H1 (cell line): Measurements from ENCODE around the gene SPINK7. TPM values are rescaled to one million over a fixed set of nuclear protein-coding genes. Genes with fewer than 3 reads are reported as not detected.

Source experiments
- CTCF ChIA-PET: fragments of 300-600 bp; sonication (Branson Sonifier 250); formaldehyde crosslinking; loops from one replicate; lab custom pipeline; 2021; ENCODE audit not compliant: partially characterized antibody; lab: Charles Lee
- POLR2A ChIA-PET: fragments of 300-600 bp; sonication (Branson Sonifier 250); formaldehyde crosslinking; loops from one replicate; lab custom pipeline; 2021; ENCODE audit warnings: inconsistent platforms; ENCODE audit not compliant: partially characterized antibody; lab: Charles Lee
- DNase-seq, 2 experiments: peaks; one replicate each; pipeline versions ENCODE4 v3.0.0 to v3.0.0-alpha.2; 2010 to 2022; ENCODE audit warnings: low spot score in 2 of 2, low read depth in 1 of 2, mixed read lengths in 1 of 2
- FAIRE-seq: peaks from 2 replicates; lab custom pipeline; 2011; peaks lifted over from hg19 to GRCh38; lab: Jason Lieb, UNC
- H2AFZ ChIP-seq: 2 replicates; pipeline ENCODE4 v1.8.1; 2012; ENCODE audit warnings: low read length, inconsistent platforms
- H2AK5ac ChIP-seq: 2 replicates; pipeline ENCODE4 v1.6.1; 2013; ENCODE audit warnings: low read depth, low read length
- H2BK120ac ChIP-seq: replicated peaks from 2 replicates; pipeline ENCODE3; 2013; ENCODE audit warnings: low read depth, low read length, inconsistent platforms
- H2BK12ac ChIP-seq: 2 replicates; pipeline ENCODE4 v1.6.1; 2013; ENCODE audit warnings: low read depth, low read length
- H2BK15ac ChIP-seq: 2 replicates; pipeline ENCODE4 v1.6.1; 2013; ENCODE audit warnings: low read length
- H2BK20ac ChIP-seq: 2 replicates; pipeline ENCODE4 v1.6.1; 2013; ENCODE audit warnings: low read length
- H2BK5ac ChIP-seq: 2 replicates; pipeline ENCODE4 v1.6.1; 2013; ENCODE audit warnings: low read depth, low read length
- H3K14ac ChIP-seq: 2 replicates; pipeline ENCODE4 v1.6.1; 2013; ENCODE audit warnings: inconsistent platforms; ENCODE audit not compliant: insufficient read length
- H3K18ac ChIP-seq: 2 replicates; pipeline ENCODE4 v1.6.1; 2013; ENCODE audit warnings: low read length; ENCODE audit errors: extremely low read depth
- H3K23ac ChIP-seq: 2 replicates; pipeline ENCODE4 v1.6.1; 2013; ENCODE audit warnings: inconsistent platforms; ENCODE audit not compliant: insufficient read length
- H3K23me2 ChIP-seq: 2 replicates; pipeline ENCODE4 v1.6.1; 2013; ENCODE audit warnings: low read depth, low read length
- H3K27ac ChIP-seq: 2 replicates; pipeline ENCODE4 v1.6.1; 2011; ENCODE audit warnings: low read depth, low read length, inconsistent platforms
- H3K27me3 ChIP-seq, 4 experiments: replicated peaks in 1 of 4; 1 replicate in 1 of 4; 2 replicates in 3 of 4; pipeline versions ENCODE4 v1.6.1 to v1.8.1; 2011 to 2013; ENCODE audit warnings: low read length in 3 of 4, mild to moderate bottlenecking in 3 of 4, inconsistent platforms in 2 of 4, mixed read lengths in 2 of 4, moderate library complexity in 1 of 4; ENCODE audit not compliant: control insufficient read depth in 3 of 4, insufficient read depth in 3 of 4; ENCODE audit errors: extremely low read depth in 1 of 4
- H3K36me3 ChIP-seq, 4 experiments: 2 replicates each; pipeline versions ENCODE4 v1.6.1 to v1.8.1; 2011 to 2013; ENCODE audit warnings: mild to moderate bottlenecking in 4 of 4, low read length in 3 of 4, moderate library complexity in 2 of 4, control low read depth in 1 of 4, inconsistent platforms in 1 of 4; ENCODE audit not compliant: insufficient read depth in 4 of 4, control insufficient read depth in 2 of 4
- H3K4ac ChIP-seq: replicated peaks from 2 replicates; pipeline ENCODE3; 2013; ENCODE audit warnings: low read length, low read depth, mixed read lengths, inconsistent platforms; ENCODE audit not compliant: insufficient read length
- H3K4me1 ChIP-seq, 4 experiments: replicated peaks in 1 of 4; 1 replicate in 1 of 4; 2 replicates in 3 of 4; pipeline versions ENCODE4 v1.6.1 to v1.8.1; 2011 to 2013; ENCODE audit warnings: low read length in 3 of 4, inconsistent platforms in 2 of 4, mixed read lengths in 1 of 4; ENCODE audit not compliant: insufficient read depth in 4 of 4, control insufficient read depth in 3 of 4
- H3K4me2 ChIP-seq, 2 experiments: 2 replicates each; pipeline versions ENCODE4 v1.6.1 to v1.8.1; 2011 to 2013; ENCODE audit warnings: low read depth in 2 of 2, low read length in 2 of 2, control low read depth in 1 of 2, inconsistent platforms in 1 of 2, mild to moderate bottlenecking in 1 of 2; ENCODE audit not compliant: insufficient read depth in 1 of 2
- H3K4me3 ChIP-seq, 4 experiments: fragments of 200-600, 300-600 bp in 1 of 4; sonication (generic), shearing (Covaris generic), sonication (Bioruptor Twin) in 1 of 4; 2 replicates each; pipeline versions ENCODE4 v1.5.1 to v1.8.1; 2011 to 2016; ENCODE audit warnings: low read length in 4 of 4, low read depth in 3 of 4, control low read depth in 2 of 4, inconsistent platforms in 2 of 4, mild to moderate bottlenecking in 2 of 4, mixed read lengths in 1 of 4, moderate library complexity in 1 of 4; ENCODE audit not compliant: insufficient read depth in 2 of 4; ENCODE audit errors: extremely low read depth in 1 of 4
- H3K56ac ChIP-seq: replicated peaks from 2 replicates; pipeline ENCODE3; 2013; ENCODE audit warnings: low read depth, mild to moderate bottlenecking, mixed read lengths, low read length, inconsistent platforms; ENCODE audit not compliant: insufficient read length
- H3K79me1 ChIP-seq: 2 replicates; pipeline ENCODE4 v1.6.1; 2013; ENCODE audit warnings: low read depth, low read length, control low read depth
- H3K79me2 ChIP-seq, 2 experiments: 2 replicates each; pipeline versions ENCODE4 v1.6.1 to v1.8.1; 2012 to 2013; ENCODE audit warnings: low read length in 2 of 2, mild to moderate bottlenecking in 2 of 2, inconsistent platforms in 1 of 2; ENCODE audit not compliant: insufficient read depth in 2 of 2, control insufficient read depth in 1 of 2
- H3K9ac ChIP-seq, 4 experiments: replicated peaks in 1 of 4; 1 replicate in 1 of 4; 2 replicates in 3 of 4; pipeline versions ENCODE4 v1.6.1 to v1.8.1; 2011 to 2013; ENCODE audit warnings: low read depth in 3 of 4, low read length in 3 of 4, control low read depth in 2 of 4, mild to moderate bottlenecking in 2 of 4, moderate library complexity in 2 of 4, inconsistent platforms in 1 of 4; ENCODE audit errors: extremely low read depth in 1 of 4
- H3K9me3 ChIP-seq, 2 experiments: 2 replicates each; pipeline versions ENCODE4 v1.6.1 to v1.8.1; 2012 to 2013; ENCODE audit warnings: mild to moderate bottlenecking in 2 of 2, moderate library complexity in 2 of 2, control low read depth in 1 of 2, inconsistent platforms in 1 of 2, low read depth in 1 of 2, low read length in 1 of 2, mixed read lengths in 1 of 2; ENCODE audit not compliant: insufficient read depth in 2 of 2
- H4K20me1 ChIP-seq, 2 experiments: replicated peaks in 1 of 2; 2 replicates each; pipeline versions ENCODE3 to v1.8.1; 2011 to 2013; ENCODE audit warnings: inconsistent platforms in 2 of 2, low read length in 2 of 2, mild to moderate bottlenecking in 1 of 2; ENCODE audit not compliant: insufficient read depth in 2 of 2, control insufficient read depth in 1 of 2
- H4K5ac ChIP-seq: 2 replicates; pipeline ENCODE4 v1.6.1; 2013; ENCODE audit warnings: low read length, low read depth, mixed read lengths, inconsistent platforms; ENCODE audit not compliant: insufficient read length
- H4K8ac ChIP-seq: 2 replicates; pipeline ENCODE4 v1.8.0; 2013; ENCODE audit warnings: mild to moderate bottlenecking, moderate library complexity, low read length, inconsistent platforms; ENCODE audit not compliant: insufficient read depth; ENCODE audit errors: extremely low read depth
- H4K91ac ChIP-seq: replicated peaks from 2 replicates; pipeline ENCODE3; 2013; ENCODE audit warnings: low read length, mixed read lengths, inconsistent platforms; ENCODE audit not compliant: insufficient read length
- CHD2 ChIP-seq: IDR thresholded peaks from 2 replicates; pipeline ENCODE4 v1.6.1; 2012; ENCODE audit warnings: low read length, improper control_type of control experiment
- KDM5A ChIP-seq: fragments of 200-600 bp; IDR thresholded peaks from 2 replicates; pipeline ENCODE4 v1.7.1; 2012; ENCODE audit warnings: mild to moderate bottlenecking, low read length, inconsistent platforms, mixed read lengths
- PHF8 ChIP-seq: fragments of 200-600 bp; sonication (generic); conservative IDR thresholded peaks from 2 replicates; pipeline ENCODE4 v1.7.1; 2012; ENCODE audit warnings: low read depth, mild to moderate bottlenecking, inconsistent platforms, low read length, moderate library complexity
- WGBS, 2 experiments: shearing (Covaris generic) in 1 of 2; methylation state at CpG; one replicate each; pipeline versions ENCODE4 v1.1.6 to v1.1.7; 2013 to 2015; ENCODE audit warnings: low lambda C conversion rate in 2 of 2, mixed read lengths in 2 of 2, inconsistent platforms in 1 of 2, low coverage in 1 of 2, missing lambda C conversion rate in 1 of 2; ENCODE audit not compliant: insufficient replicate concordance in 2 of 2, insufficient coverage in 1 of 2, insufficient read length in 1 of 2; ENCODE audit errors: extremely low coverage in 1 of 2, missing lambda C conversion rate in 1 of 2; 5-methylcytosine and 5-hydroxymethylcytosine counted together
- polyA plus RNA-seq, 7 experiments: library from polyadenylated mRNA; depleted of rRNA in 3 of 7; stranded (reverse) in 5 of 7; unstranded in 2 of 7; fragments of >200 nt in 5 of 7; fragments of 200-250 nt in 2 of 7; gene quantifications; 1 replicate in 5 of 7; 2 replicates in 1 of 7; 4 replicates in 1 of 7; pipeline versions ENCODE4 v1.2.1 to v1.2.3, GENCODE V29; 2011 to 2013; ENCODE audit warnings: missing spikeins in 2 of 7, mixed read lengths in 2 of 7
- total RNA-seq: library from RNA; stranded (reverse); fragmentation: NEBNext Ultra II Directional; extraction: Animal tissue kit (Norgen Biotek cat#: 25700); gene quantifications from 2 replicates; pipeline ENCODE4 v1.2.1, GENCODE V29; 2021

The SPINK7 gene
- total and polyA plus RNA-seq, 2 of the 8 experiments (the other 6 are each of a cell fraction or from before 2014, with no cell fraction given) = not detected

- Histone ChIP-seq H3K4ac (no peak overlapping the region), H2AFZ (no peak overlapping the region), H4K91ac (no peak overlapping the region), H2BK15ac (no peak overlapping the region), H2BK120ac (no peak overlapping the region), H2BK12ac (no peak overlapping the region), H3K27me3 (peaks cover 0 to 2% (median 0%) of the 10 kb centered on the region in 4 experiments; a peak in 1 of 7 replicates), H3K36me3 (no peaks in the 10 kb centered on the region), H3K23ac (no peak overlapping the region), H3K9ac (no peak overlapping the region), H3K9me3 (no peaks in the 10 kb centered on the region), H3K4me3 (no peak overlapping the region), H3K79me2 (no peaks in the 10 kb centered on the region), H3K4me1 (no peaks in the 10 kb centered on the region), H3K4me2 (no peak overlapping the region), H2AK5ac (no peak overlapping the region), H2BK5ac (no peak overlapping the region), H3K27ac (no peak overlapping the region), H3K14ac (no peak overlapping the region), H3K23me2 (no peaks in the 10 kb centered on the region), H2BK20ac (no peak overlapping the region), H3K18ac (no peak overlapping the region), H3K79me1 (no peaks in the 10 kb centered on the region; the same call in 1 of the 2 replicates), H4K20me1 (no peaks in the 10 kb centered on the region), H4K5ac (no peak overlapping the region), H4K8ac (no peak overlapping the region), H3K56ac (no peak overlapping the region)
- 83% methylated on average over 2 of the region's 2 CpGs; no CpG with 5 or more reads in 1 of the 2 experiments for WGBS, 2 experiments
- ChIA-PET POLR2A (no interaction called here), CTCF (interaction anchor here (1.0 to 2.4 kb wide), 7 partner anchors 9 to 417 kb away, joined by 3 to 13 read pairs (median 5); no protein-coding TSS in a partner anchor)
- no peak for DNase-seq
- FAIRE-seq = no peak
- TF ChIP-seq CHD2 = no peak
- TF ChIP-seq KDM5A = no peak
- TF ChIP-seq PHF8 = no peak
Observed at GRCh38 chr5:148314187-148314586, 2.0 kb downstream of the SPINK7 start.
